HG03196 (cell line): ENCODE data around the gene SPATA46.
"Not testable (repeated sequence)": the region's sequence is repeated elsewhere in the genome, so short reads cannot be mapped to it uniquely, and the experiment has no call there.

Experiments used
- ATAC-seq: cut with Tn5 transposase; IDR thresholded peaks from one replicate; pipeline ENCODE4 v1.9.1; 2021; ENCODE audit not compliant: unreplicated experiment

SPATA46 gene

GRCh38 chr1:162358928-162359327, 17.7 kb downstream of the SPATA46 start:
- no peak for ATAC-seq

GRCh38 chr1:162357681-162358266, 18.9 kb downstream of the SPATA46 start:
- ATAC-seq, result no peak

- ATAC-seq, result no peak
Measured at GRCh38 chr1:162353702-162354101, 23.0 kb downstream of the SPATA46 start.

- ATAC-seq, result no peak
Measured at GRCh38 chr1:162353078-162353477, 23.6 kb downstream of the SPATA46 start.

GRCh38 chr1:162351874-162352273, 24.8 kb downstream of the SPATA46 start:
- ATAC-seq, result not testable (repeated sequence)

- ATAC-seq, result no peak
Measured at GRCh38 chr1:162351246-162351842, 25.3 kb downstream of the SPATA46 start.

- ATAC-seq, result no peak
Measured at GRCh38 chr1:162349635-162350330, 26.9 kb downstream of the SPATA46 start.

- ATAC-seq, result no peak
Measured at GRCh38 chr1:162347281-162347680, 29.4 kb downstream of the SPATA46 start.

- ATAC-seq, result no peak
Measured at GRCh38 chr1:162343470-162343869, 33.2 kb downstream of the SPATA46 start.

- no peak for ATAC-seq
Measured at GRCh38 chr1:162342452-162342983, 34.1 kb downstream of the SPATA46 start.

GRCh38 chr1:162336621-162337285, 39.9 kb downstream of the SPATA46 start:
- ATAC-seq, result no peak

GRCh38 chr1:162335126-162335525, 41.5 kb downstream of the SPATA46 start:
- ATAC-seq, result no peak

- no peak for ATAC-seq
Measured at GRCh38 chr1:162333991-162334390, 42.7 kb downstream of the SPATA46 start.

- no peak for ATAC-seq
Measured at GRCh38 chr1:162329826-162330225, 46.8 kb downstream of the SPATA46 start.

GRCh38 chr1:162328512-162328911, 48.1 kb downstream of the SPATA46 start:
- no peak for ATAC-seq

GRCh38 chr1:162327788-162328165, 48.9 kb downstream of the SPATA46 start:
- ATAC-seq, result no peak

- ATAC-seq, result no peak
Measured at GRCh38 chr1:162327144-162327787, 49.4 kb downstream of the SPATA46 start.

GRCh38 chr1:162326559-162326958, 50.1 kb downstream of the SPATA46 start:
- ATAC-seq, result no peak

- no peak for ATAC-seq
Measured at GRCh38 chr1:162324396-162324795, 52.3 kb downstream of the SPATA46 start.
